Keratinocyte (primary cell): ENCODE results near the gene TPM1.

Experiments
- EZH2 ChIP-seq: IDR thresholded peaks from one replicate; pipeline ENCODE4 v1.6.1; 2012; ENCODE audit warnings: inconsistent platforms, mild to moderate bottlenecking, low read length, moderate library complexity
- TF ChIP-seq, protein P1 (sequence below), 3 experiments: IDR thresholded peaks in 1 of 3; conservative IDR thresholded peaks in 1 of 3; optimal IDR thresholded peaks in 1 of 3; 2 replicates in 2 of 3; 3 replicates in 1 of 3; pipeline versions ENCODE3 to v1.5.1; 2011; ENCODE audit warnings: low read length in 3 of 3, mild to moderate bottlenecking in 3 of 3, moderate library complexity in 2 of 3, control low read depth in 1 of 3, inconsistent platforms in 1 of 3; ENCODE audit not compliant: insufficient read depth in 2 of 3; ENCODE audit errors: extremely low read depth in 1 of 3

DNA sequence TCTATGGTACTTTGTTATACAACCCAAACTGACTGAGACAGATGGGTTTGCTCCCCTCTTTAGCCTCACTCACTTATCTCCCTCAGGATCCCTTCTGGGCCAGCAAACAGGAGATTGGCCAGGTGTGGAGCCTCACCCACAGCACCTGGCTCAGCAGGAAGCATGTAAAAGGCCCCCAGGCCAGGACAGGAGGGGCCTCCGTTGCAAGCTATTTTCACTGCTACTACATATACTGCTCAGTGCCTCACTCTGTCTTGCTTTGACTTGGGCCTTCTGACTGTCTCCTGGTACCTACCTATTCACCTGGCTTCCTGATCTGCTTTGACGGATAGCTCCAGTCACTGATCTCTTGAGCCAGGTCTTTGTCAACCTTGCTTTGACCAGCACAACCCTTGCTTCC is 20.4 kb upstream of the TPM1 start:
- TF ChIP-seq, protein P1, sequence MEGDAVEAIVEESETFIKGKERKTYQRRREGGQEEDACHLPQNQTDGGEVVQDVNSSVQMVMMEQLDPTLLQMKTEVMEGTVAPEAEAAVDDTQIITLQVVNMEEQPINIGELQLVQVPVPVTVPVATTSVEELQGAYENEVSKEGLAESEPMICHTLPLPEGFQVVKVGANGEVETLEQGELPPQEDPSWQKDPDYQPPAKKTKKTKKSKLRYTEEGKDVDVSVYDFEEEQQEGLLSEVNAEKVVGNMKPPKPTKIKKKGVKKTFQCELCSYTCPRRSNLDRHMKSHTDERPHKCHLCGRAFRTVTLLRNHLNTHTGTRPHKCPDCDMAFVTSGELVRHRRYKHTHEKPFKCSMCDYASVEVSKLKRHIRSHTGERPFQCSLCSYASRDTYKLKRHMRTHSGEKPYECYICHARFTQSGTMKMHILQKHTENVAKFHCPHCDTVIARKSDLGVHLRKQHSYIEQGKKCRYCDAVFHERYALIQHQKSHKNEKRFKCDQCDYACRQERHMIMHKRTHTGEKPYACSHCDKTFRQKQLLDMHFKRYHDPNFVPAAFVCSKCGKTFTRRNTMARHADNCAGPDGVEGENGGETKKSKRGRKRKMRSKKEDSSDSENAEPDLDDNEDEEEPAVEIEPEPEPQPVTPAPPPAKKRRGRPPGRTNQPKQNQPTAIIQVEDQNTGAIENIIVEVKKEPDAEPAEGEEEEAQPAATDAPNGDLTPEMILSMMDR (optimal IDR thresholded peaks at IDR 0.05 in 1 of 3, IDR thresholded peaks at IDR 0.05 in 1 of 3, conservative IDR thresholded peaks at IDR 0.05 in 1 of 3; ENCODE audit: extremely low read depth in 1 of 3, insufficient read depth in 2 of 3, low read length in 3 of 3): no peak
- no peak for TF ChIP-seq EZH2
